ENCODE results near the gene FAH. TPM values are rescaled to one million over a fixed set of nuclear protein-coding genes. Genes with fewer than 3 reads are reported as not detected.

Gene FAH
- total and polyA plus RNA-seq, 2 experiments from 2014 or later: 16.3 to 20.3 TPM

GRCh38 chr15:80214910-80215309 lies 62.1 kb downstream of the FAH start:
- no peaks in the 10 kb centered on the region for H3K4me1 Mint-ChIP-seq
- TF ChIP-seq ZNF114 (CRISPR knock-in tag; IDR thresholded peaks at IDR 0.05) (no peak), EZH2phosphoT487 (IDR thresholded peaks at IDR 0.05; ENCODE audit: unreplicated experiment) (no peak), CTCF (conservative IDR thresholded peaks at IDR 0.05; ENCODE audit: low read depth in 2 of 2) (no peak), NANOG (IDR thresholded peaks at IDR 0.05; ENCODE audit: borderline replicate concordance) (no peak), ZNF331 (CRISPR knock-in tag; IDR thresholded peaks at IDR 0.05; ENCODE audit: low read depth) (no peak), POLR2AphosphoS5 (IDR thresholded peaks at IDR 0.05; ENCODE audit: low read depth) (no peak), JUNB (IDR thresholded peaks at IDR 0.05; ENCODE audit: unreplicated experiment) (no peak), REST (IDR thresholded peaks at IDR 0.05; ENCODE audit: unreplicated experiment) (no peak), CREB1 (CRISPR knock-in tag; IDR thresholded peaks at IDR 0.05; ENCODE audit: low read depth) (no peak), ETS1 (IDR thresholded peaks at IDR 0.05) (no peak), STAT1 (IDR thresholded peaks at IDR 0.05; ENCODE audit: unreplicated experiment) (no peak), EZH2 (IDR thresholded peaks at IDR 0.05; ENCODE audit: low read depth, unreplicated experiment) (no peak), ZNF462 (CRISPR knock-in tag; IDR thresholded peaks at IDR 0.05) (no peak)
- ATAC-seq (no peak), DNase-seq (ENCODE audit: low spot score) (no peak)
- Histone ChIP-seq H3K9me2 (ENCODE audit: insufficient read depth) (peaks cover 13% of the 10 kb centered on the region), H3F3A (replicated peaks; ENCODE audit: low read depth) (no peaks in the 10 kb centered on the region), H2AFZ (no peak overlapping the region), H3K27me3 (ENCODE audit: insufficient read depth) (no peaks in the 10 kb centered on the region), H3K4me3 (no peak overlapping the region), H4K20me1 (replicated peaks; ENCODE audit: insufficient read depth) (no peaks in the 10 kb centered on the region), H3K79me2 (replicated peaks; ENCODE audit: insufficient read depth) (no peaks in the 10 kb centered on the region), H3K4me1 (ENCODE audit: insufficient read depth) (no peaks in the 10 kb centered on the region), H3K4me2 (no peak overlapping the region), H3K27ac (ENCODE audit: low read depth) (no peak overlapping the region), H3K36me3 (ENCODE audit: insufficient read depth) (no peaks in the 10 kb centered on the region)
- H3K9me3 Mint-ChIP-seq: peaks cover 5% of the 10 kb centered on the region; the same call in 1 of the 3 replicates
- no peaks in the 10 kb centered on the region for H3K36me3 Mint-ChIP-seq (ENCODE audit: low read depth)
- H3K27ac Mint-ChIP-seq: no peak overlapping the region
- peaks cover 4% of the 10 kb centered on the region for H3K27me3 Mint-ChIP-seq (ENCODE audit: insufficient read depth, low read depth, poor library complexity)
- H3K4me3 Mint-ChIP-seq: no peak overlapping the region
